HCT116 (cell line): ENCODE measurements around the gene GPR176. TPM values are rescaled to one million over a fixed set of nuclear protein-coding genes. Genes with fewer than 3 reads are reported as not detected.

Experiments used
- ATAC-seq: fragments of 200-7000 bp; cut with Tn5 transposase; 2 replicates; pipeline ENCODE4 v1.9.1; 2020; ENCODE audit warnings: mild to moderate bottlenecking, moderate library complexity
- BruUV-seq: library from RNA; stranded (reverse); fragments of 400-500 nt; replicated peaks from 2 replicates; lab custom pipeline; 2021; lab: Mats Ljungman, UMichigan
- CTCF ChIA-PET: fragments of 300-600 bp; sonication (Branson Sonifier 250); formaldehyde crosslinking; loops from one replicate; lab custom pipeline; 2021; ENCODE audit warnings: antibody characterized with exemption; lab: Charles Lee
- POLR2A ChIA-PET: fragments of 300-600, 350-600 bp; sonication (Branson Sonifier 250); formaldehyde crosslinking; loops from one replicate; lab custom pipeline; 2021; ENCODE audit warnings: antibody characterized with exemption; lab: Charles Lee
- RAD21 ChIA-PET, 2 experiments: fragments of 300-600 bp; sonication (Branson Sonifier 250); formaldehyde crosslinking; loops; one replicate each; lab custom pipeline; 2023; ENCODE audit warnings: low total read pairs in 2 of 2; ENCODE audit not compliant: uncharacterized antibody in 2 of 2, unreplicated experiment in 2 of 2, low non-redundant PET in 1 of 2; lab: Charles Lee
- DNase-seq: peaks from one replicate; pipeline ENCODE4 v3.0.0-alpha.2; 2010; ENCODE audit warnings: low read depth, low spot score
- H2AFZ ChIP-seq: fragments of 200-600 bp; shearing (Covaris generic), sonication (generic); 2 replicates; pipeline ENCODE4 v1.6.1; 2017; ENCODE audit warnings: low read depth, mixed run types, mixed read lengths, antibody characterized with exemption, low read length; ENCODE audit not compliant: poor library complexity, severe bottlenecking
- H3K27ac ChIP-seq: 2 replicates; pipeline ENCODE4 v1.5.1; 2012; ENCODE audit warnings: low read depth, low read length
- H3K27me3 ChIP-seq: fragments of 200-600 bp; sonication (generic); 2 replicates; pipeline ENCODE4 v1.6.1; 2016; ENCODE audit warnings: mixed run types, low read length, mixed read lengths; ENCODE audit not compliant: insufficient read depth
- H3K36me3 ChIP-seq, 2 experiments: fragments of 200-500 bp in 1 of 2; fragments of 200-600 bp in 1 of 2; sonication (Bioruptor generic) in 1 of 2; sonication (generic) in 1 of 2; 2 replicates each; pipeline versions ENCODE4 v1.5.1 to v1.6.1; 2014 to 2016; ENCODE audit warnings: low read length in 2 of 2, inconsistent platforms in 1 of 2, mixed read lengths in 1 of 2, mixed run types in 1 of 2; ENCODE audit not compliant: insufficient read depth in 2 of 2, control insufficient read depth in 1 of 2
- H3K4me1 ChIP-seq, 2 experiments: fragments of 200-600 bp in 1 of 2; sonication (generic) in 1 of 2; 2 replicates each; pipeline versions ENCODE4 v1.5.1 to v1.6.1; 2012 to 2017; ENCODE audit warnings: low read length in 2 of 2, inconsistent platforms in 1 of 2, mild to moderate bottlenecking in 1 of 2, mixed read lengths in 1 of 2, mixed run types in 1 of 2, moderate library complexity in 1 of 2; ENCODE audit not compliant: insufficient read depth in 2 of 2, control insufficient read depth in 1 of 2
- H3K4me2 ChIP-seq: fragments of 200-600 bp; sonication (generic); 2 replicates; pipeline ENCODE4 v1.6.1; 2017; ENCODE audit warnings: mixed run types, low read length, mixed read lengths
- H3K4me3 ChIP-seq, 2 experiments: fragments of 200-600 bp in 1 of 2; sonication (generic) in 1 of 2; replicated peaks in 1 of 2; 2 replicates each; pipeline ENCODE4 v1.5.1; 2011 to 2016; ENCODE audit warnings: low read length in 2 of 2, control low read depth in 1 of 2, low read depth in 1 of 2, mild to moderate bottlenecking in 1 of 2, mixed read lengths in 1 of 2, mixed run types in 1 of 2
- H3K79me2 ChIP-seq: fragments of 200-600 bp; sonication (generic); 2 replicates; pipeline ENCODE4 v1.6.1; 2017; ENCODE audit warnings: mild to moderate bottlenecking, mixed run types, low read length, moderate library complexity, mixed read lengths; ENCODE audit not compliant: insufficient read depth
- H3K9ac ChIP-seq: fragments of 200-600 bp; sonication (generic); 2 replicates; pipeline ENCODE4 v1.6.1; 2016; ENCODE audit warnings: low read length, mixed read lengths
- H3K9me2 ChIP-seq: fragments of 200-600 bp; sonication (generic), shearing (Covaris generic); 2 replicates; pipeline ENCODE4 v1.6.1; 2017; ENCODE audit warnings: mixed run types, mild to moderate bottlenecking, moderate library complexity; ENCODE audit not compliant: insufficient read depth
- H3K9me3 ChIP-seq, 2 experiments: fragments of 200-500 bp in 1 of 2; fragments of 200-600 bp in 1 of 2; sonication (Bioruptor generic) in 1 of 2; sonication (generic) in 1 of 2; 2 replicates each; pipeline ENCODE4 v1.6.1; 2014 to 2017; ENCODE audit warnings: low read length in 2 of 2, mixed read lengths in 2 of 2, inconsistent platforms in 1 of 2, low read depth in 1 of 2, mild to moderate bottlenecking in 1 of 2, mixed run types in 1 of 2, moderate library complexity in 1 of 2; ENCODE audit not compliant: control insufficient read depth in 1 of 2, insufficient read depth in 1 of 2
- H4K20me1 ChIP-seq: fragments of 200-600 bp; sonication (generic), shearing (Covaris generic); 2 replicates; pipeline ENCODE4 v1.6.1; 2017; ENCODE audit warnings: mixed run types, mild to moderate bottlenecking, moderate library complexity; ENCODE audit not compliant: insufficient read depth
- CTCF ChIP-seq, 3 experiments: fragments of 200-600 bp in 1 of 3; sonication (generic) in 1 of 3; IDR thresholded peaks in 2 of 3; conservative IDR thresholded peaks in 1 of 3; 2 replicates each; pipeline ENCODE4 v1.5.1; 2012 to 2017; ENCODE audit warnings: low read depth in 2 of 3, low read length in 2 of 3, antibody characterized with exemption in 1 of 3, borderline replicate concordance in 1 of 3, control low read depth in 1 of 3, mild to moderate bottlenecking in 1 of 3, mixed read lengths in 1 of 3, mixed run types in 1 of 3, moderate library complexity in 1 of 3; ENCODE audit not compliant: insufficient read depth in 1 of 3
- FOSL1 ChIP-seq: IDR thresholded peaks from 2 replicates; pipeline ENCODE4 v1.6.1; 2012; ENCODE audit warnings: low read depth
- MAX ChIP-seq: IDR thresholded peaks from 2 replicates; pipeline ENCODE4 v1.6.1; 2012
- SRF ChIP-seq: IDR thresholded peaks from 2 replicates; pipeline ENCODE4 v1.6.1; 2012; ENCODE audit warnings: low read depth
- intact Hi-C: fragments of 100-400 bp; cut with micrococcal nuclease; formaldehyde crosslinking; loops from 2 replicates; pipeline ENCODE4 v1.10.0; 2022
- total RNA-seq: library from RNA; stranded (reverse); gene quantifications from one replicate; pipeline ENCODE4 v1.2.1, GENCODE V29; 2021; ENCODE audit not compliant: unreplicated experiment

GPR176 gene
- total RNA-seq, 1 experiment from 2014 or later = 1.7 TPM

GRCh38 chr15:39890621-39891020 lies 29.4 kb downstream of the GPR176 start:
- no peak overlapping the region for H2AFZ ChIP-seq

More at GRCh38 chr15:39890621-39891020, 29.4 kb downstream of the GPR176 start:
- Histone ChIP-seq H3K4me2 (no peak overlapping the region), H3K27me3 (no peaks in the 10 kb centered on the region), H3K9me2 (no peaks in the 10 kb centered on the region)
- DNase-seq = no peak
- intact Hi-C loops = no loop called here
- CTCF ChIA-PET = interaction anchor here (2.5 kb wide), 1 partner anchor 16 kb away, joined by 9 read pairs; no protein-coding TSS in a partner anchor
- POLR2A ChIA-PET = interaction anchor here (0.7 kb wide), 1 partner anchor 43 kb away, joined by 3 read pairs; the partner anchor contains the start of gene EIF2AK4
- no peak for TF ChIP-seq SRF
- TF ChIP-seq FOSL1 = no peak
- TF ChIP-seq MAX = no peak
- TF ChIP-seq CTCF (IDR thresholded peaks at IDR 0.05 in 2 of 3, conservative IDR thresholded peaks at IDR 0.05 in 1 of 3; ENCODE audit: borderline replicate concordance in 1 of 3, insufficient read depth in 1 of 3, low read depth in 2 of 3, low read length in 2 of 3) = no peak
- TF ChIP-seq, all 23 proteins: peak for 0
- no peak overlapping the region for H3K9ac ChIP-seq
- H3K9me3 ChIP-seq = no peaks in the 10 kb centered on the region
- H4K20me1 ChIP-seq = no peaks in the 10 kb centered on the region
- no peaks in the 10 kb centered on the region for H3K4me1 ChIP-seq
- H3K79me2 ChIP-seq = no peaks in the 10 kb centered on the region
- no peaks in the 10 kb centered on the region for H3K36me3 ChIP-seq
- BruUV-seq = no TSS peak
- H3K4me3 ChIP-seq = no peak overlapping the region
- ATAC-seq = no peak
- no peak overlapping the region for H3K27ac ChIP-seq
- RAD21 ChIA-PET = no interaction called here
